Measurements from ENCODE around the gene R3HCC1L. TPM values are rescaled to one million over a fixed set of nuclear protein-coding genes. Genes with fewer than 3 reads are reported as not detected.

The R3HCC1L gene
- 12.8 TPM for polyA plus RNA-seq (ENCODE audit: insufficient read length)

GRCh38 chr10:98134431-98135221 is at the start of gene R3HCC1L:
R3HCC1L (plus strand) TSS chr10:98134657; CDS start chr10:98208115, 73,458 bp downstream.
- DNase-seq = peak; percentile 90

GRCh38 chr10:98085238-98085637 is 49.2 kb upstream of the R3HCC1L start:
- no peak for DNase-seq

- DNase-seq = no peak
Observed at GRCh38 chr10:98086837-98087708, 47.4 kb upstream of the R3HCC1L start.

- no peak for DNase-seq
Observed at GRCh38 chr10:98088186-98088971, 46.1 kb upstream of the R3HCC1L start.

- no peak for DNase-seq
Observed at GRCh38 chr10:98090822-98091221, 43.6 kb upstream of the R3HCC1L start.

- DNase-seq = no peak
Observed at GRCh38 chr10:98096316-98096715, 38.1 kb upstream of the R3HCC1L start.

- DNase-seq = no peak
Observed at GRCh38 chr10:98096731-98097130, 37.7 kb upstream of the R3HCC1L start.

GRCh38 chr10:98097175-98097574 is 37.3 kb upstream of the R3HCC1L start:
- no peak for DNase-seq

GRCh38 chr10:98097616-98098015 is 36.8 kb upstream of the R3HCC1L start:
- no peak for DNase-seq

GRCh38 chr10:98098247-98098646 is 36.2 kb upstream of the R3HCC1L start:
- DNase-seq = no peak

- DNase-seq = no peak
Observed at GRCh38 chr10:98100476-98100875, 34.0 kb upstream of the R3HCC1L start.

GRCh38 chr10:98101366-98101765 is 33.1 kb upstream of the R3HCC1L start:
- DNase-seq = no peak

GRCh38 chr10:98104125-98104524 is 30.3 kb upstream of the R3HCC1L start:
- no peak for DNase-seq

GRCh38 chr10:98106531-98106930 is 27.9 kb upstream of the R3HCC1L start:
- DNase-seq = no peak

GRCh38 chr10:98107644-98108430 is 26.6 kb upstream of the R3HCC1L start:
- no peak for DNase-seq

GRCh38 chr10:98110356-98110755 is 24.1 kb upstream of the R3HCC1L start:
- no peak for DNase-seq

- DNase-seq = no peak
Observed at GRCh38 chr10:98115031-98115787, 19.2 kb upstream of the R3HCC1L start.

GRCh38 chr10:98119891-98120290 is 14.6 kb upstream of the R3HCC1L start:
- no peak for DNase-seq

GRCh38 chr10:98125940-98126631 is 8.4 kb upstream of the R3HCC1L start:
- DNase-seq = no peak

GRCh38 chr10:98128802-98129201 is 5.7 kb upstream of the R3HCC1L start:
- no peak for DNase-seq

- DNase-seq = no peak
Observed at GRCh38 chr10:98131619-98132018, 2.8 kb upstream of the R3HCC1L start.

Measured in hindlimb muscle (tissue), 1 donor.